Left lung (tissue), 10 donors: ENCODE measurements around the gene COX4I2. TPM values are rescaled to one million over a fixed set of nuclear protein-coding genes. Genes with fewer than 3 reads are reported as not detected.
"Not testable (repeated sequence)": the region's sequence is repeated elsewhere in the genome, so short reads cannot be mapped to it uniquely, and the experiment has no call there.

Source experiments
- ATAC-seq: fragments of 200-7000 bp; cut with Tn5 transposase; one replicate; pipeline ENCODE4 v1.9.1; 2020; ENCODE audit warnings: moderate library complexity
- DNase-seq, 4 donors: peaks; one replicate each; pipeline ENCODE4 v3.0.0-alpha.2; 2013 to 2020
- H3K27ac ChIP-seq, 2 donors: fragments of 200-600 bp; sonication (generic) in 1 of 2; one replicate each; pipeline versions ENCODE4 v1.5.0 to v1.8.0; 2020 to 2021
- H3K27me3 ChIP-seq, 2 donors: fragments of 200-600 bp; sonication (generic) in 1 of 2; one replicate each; pipeline versions ENCODE4 v1.5.0 to v1.8.0; 2020 to 2021
- H3K36me3 ChIP-seq, 2 donors: fragments of 200-600 bp; sonication (generic) in 1 of 2; one replicate each; pipeline versions ENCODE4 v1.5.0 to v1.8.0; 2020 to 2021
- H3K4me1 ChIP-seq, 2 donors: fragments of 200-600 bp; one replicate each; pipeline ENCODE4 v1.8.0; 2021
- H3K4me3 ChIP-seq, 2 donors: fragments of 200-600 bp; sonication (generic) in 1 of 2; one replicate each; pipeline versions ENCODE4 v1.5.0 to v1.8.0; 2020 to 2021; ENCODE audit warnings: mild to moderate bottlenecking in 1 of 2
- H3K9me3 ChIP-seq, 2 donors: fragments of 200-600 bp; sonication (generic) in 1 of 2; one replicate each; pipeline versions ENCODE4 v1.5.0 to v1.8.0; 2020 to 2021
- intact Hi-C, 2 donors: fragments of 100-400 bp; cut with DNase I; formaldehyde crosslinking; loops; one replicate each; pipeline versions ENCODE4 v1.11.2 to v1.14.2; 2022
- polyA plus RNA-seq, 6 donors: library from polyadenylated mRNA; unstranded; fragments of 120-200 nt; gene quantifications; one replicate each; pipeline ENCODE4 v1.2.1, GENCODE V29; 2013; ENCODE audit not compliant: insufficient read length in 6 of 6
- total RNA-seq, 2 donors: library from RNA; stranded (reverse); fragmentation: NEBNext Ultra II Directional; extraction: Animal tissue kit (Norgen Biotek cat#: 25700); gene quantifications; one replicate each; pipeline ENCODE4 v1.2.1, GENCODE V29; 2021
- TF ChIP-seq, protein P1 (sequence below), 2 donors: fragments of 200-600 bp; sonication (generic) in 1 of 2; IDR thresholded peaks; one replicate each; pipeline versions ENCODE4 v1.5.0 to v1.8.0; 2021; ENCODE audit warnings: antibody characterized with exemption in 2 of 2
- donor health status: DM: no; HTN: yes; CAD: no.
- donor health status: DM: no; HTN: no; CAD: no.

The COX4I2 gene
- total and polyA plus RNA-seq, 8 donors, result 13.5 to 33.8 (median 23.0) TPM

- DNase-seq (peak in 1 of 4 donors; percentile 18), ATAC-seq (no peak)
- no peaks in the 10 kb centered on the region for H3K9me3 ChIP-seq
- intact Hi-C loops, result no loop called here
- peak overlapping the region in 1 of 2 donors; percentile 69 for H3K4me3 ChIP-seq
- H3K27me3 ChIP-seq, result peaks cover 0 to 10% of the 10 kb centered on the region in 2 donors
- peak overlapping the region; percentile 90 to 95 for H3K27ac ChIP-seq
- peaks cover 26 to 88% of the 10 kb centered on the region in 2 donors for H3K4me1 ChIP-seq
- TF ChIP-seq, protein P1, sequence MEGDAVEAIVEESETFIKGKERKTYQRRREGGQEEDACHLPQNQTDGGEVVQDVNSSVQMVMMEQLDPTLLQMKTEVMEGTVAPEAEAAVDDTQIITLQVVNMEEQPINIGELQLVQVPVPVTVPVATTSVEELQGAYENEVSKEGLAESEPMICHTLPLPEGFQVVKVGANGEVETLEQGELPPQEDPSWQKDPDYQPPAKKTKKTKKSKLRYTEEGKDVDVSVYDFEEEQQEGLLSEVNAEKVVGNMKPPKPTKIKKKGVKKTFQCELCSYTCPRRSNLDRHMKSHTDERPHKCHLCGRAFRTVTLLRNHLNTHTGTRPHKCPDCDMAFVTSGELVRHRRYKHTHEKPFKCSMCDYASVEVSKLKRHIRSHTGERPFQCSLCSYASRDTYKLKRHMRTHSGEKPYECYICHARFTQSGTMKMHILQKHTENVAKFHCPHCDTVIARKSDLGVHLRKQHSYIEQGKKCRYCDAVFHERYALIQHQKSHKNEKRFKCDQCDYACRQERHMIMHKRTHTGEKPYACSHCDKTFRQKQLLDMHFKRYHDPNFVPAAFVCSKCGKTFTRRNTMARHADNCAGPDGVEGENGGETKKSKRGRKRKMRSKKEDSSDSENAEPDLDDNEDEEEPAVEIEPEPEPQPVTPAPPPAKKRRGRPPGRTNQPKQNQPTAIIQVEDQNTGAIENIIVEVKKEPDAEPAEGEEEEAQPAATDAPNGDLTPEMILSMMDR (IDR thresholded peaks at IDR 0.05), result no peak
- no peaks in the 10 kb centered on the region for H3K36me3 ChIP-seq
These were observed 30.0 kb upstream of the COX4I2 start for GRCh38 chr20:31607640-31608250.

DNA sequence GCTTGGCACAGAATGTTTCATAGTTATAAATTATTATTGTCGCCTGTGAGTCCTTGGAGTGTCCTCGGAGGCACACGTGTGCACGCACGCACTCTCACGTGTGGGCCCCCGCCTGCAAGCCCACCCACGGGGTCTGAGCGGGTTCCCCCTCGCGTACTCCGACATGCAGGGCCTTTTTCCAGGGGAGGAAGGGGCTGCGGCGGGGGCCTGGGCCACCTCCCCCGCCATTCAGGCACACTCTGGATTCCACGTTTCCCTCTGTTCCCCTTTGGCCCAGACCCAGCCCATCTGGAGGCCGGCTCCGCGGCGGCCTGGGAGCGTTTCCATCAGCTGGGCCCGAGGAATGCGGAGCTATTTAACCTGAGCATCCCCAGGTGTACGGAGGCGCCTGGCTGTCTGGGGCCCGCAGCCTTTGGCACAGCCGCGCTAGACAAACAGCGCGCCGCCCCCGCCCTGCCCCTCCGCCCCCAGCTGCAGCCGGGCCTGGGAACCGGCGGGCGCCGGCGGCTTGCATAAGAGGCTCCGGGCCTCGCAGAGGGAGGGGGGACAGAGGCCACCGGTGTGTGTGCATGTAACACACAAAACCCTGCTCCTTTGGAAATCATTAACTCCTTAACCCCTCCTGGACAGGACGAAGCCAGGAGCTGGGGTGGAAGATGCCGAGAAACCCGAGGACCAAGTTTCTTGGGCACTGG is 29.3 kb upstream of the COX4I2 start:
- H3K27ac ChIP-seq, result peak overlapping the region; percentile 90 to 95
- TF ChIP-seq, protein P1 (IDR thresholded peaks at IDR 0.05), result no peak
- intact Hi-C loops, result no loop called here
- DNase-seq (peak in 3 of 4 donors; percentile 83 to 95 (median 88)), ATAC-seq (peak; percentile 36)
- peak overlapping the region in 1 of 2 donors; percentile 69 for H3K4me3 ChIP-seq
- H3K36me3 ChIP-seq, result no peaks in the 10 kb centered on the region
- peaks cover 22 to 86% of the 10 kb centered on the region in 2 donors for H3K4me1 ChIP-seq
- no peaks in the 10 kb centered on the region for H3K9me3 ChIP-seq
- peaks cover 0 to 10% of the 10 kb centered on the region in 2 donors for H3K27me3 ChIP-seq

DNA sequence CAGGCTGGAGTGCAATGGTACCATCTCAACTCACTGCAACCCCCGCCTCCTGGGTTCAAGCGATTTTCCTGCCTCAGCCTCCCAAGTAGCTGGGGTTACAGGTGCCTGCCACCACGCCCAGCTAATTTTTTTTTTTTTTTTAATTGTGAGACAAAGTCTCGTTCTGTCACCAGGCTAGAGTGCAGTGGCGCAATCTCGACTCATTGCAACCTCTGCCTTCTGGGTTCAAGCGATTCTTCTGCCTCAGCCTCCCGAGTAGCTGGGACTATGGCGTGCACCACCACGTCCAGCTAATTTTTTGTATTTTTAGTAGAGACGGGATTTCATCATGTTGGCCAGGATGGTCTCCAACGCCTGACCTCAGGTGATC is 25.5 kb upstream of the COX4I2 start:
- intact Hi-C loops, result loop anchor here (2.0 to 10.0 kb wide), 2 partner anchors 47 to 49 kb away; no protein-coding TSS in a partner anchor
- not testable (repeated sequence) for H3K27me3 ChIP-seq, DNase-seq, ATAC-seq, H3K4me3 ChIP-seq, H3K36me3 ChIP-seq, H3K9me3 ChIP-seq
- Histone ChIP-seq H3K27ac (peak overlapping the region in 1 of 2 donors; percentile 90), H3K4me1 (peaks cover 22 to 62% of the 10 kb centered on the region in 2 donors)

DNA sequence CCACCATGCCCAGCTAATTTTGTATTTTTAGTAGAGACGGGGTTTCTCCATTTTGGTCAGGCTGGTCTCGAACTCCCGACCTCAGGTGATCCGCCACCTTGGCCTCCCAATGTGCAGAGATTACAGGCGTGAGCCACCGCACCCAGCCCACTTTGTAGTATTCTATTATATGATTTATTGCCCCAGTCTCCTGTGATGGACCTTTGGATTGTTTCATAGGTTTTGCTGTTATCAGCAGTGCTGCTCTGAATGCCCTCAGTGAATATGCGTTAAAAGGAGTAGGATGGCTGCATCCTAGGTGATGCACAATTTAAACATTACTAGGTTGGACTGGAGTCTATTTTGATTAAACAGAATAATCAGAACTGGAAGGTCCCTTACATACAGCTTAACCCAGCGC is 22.3 kb upstream of the COX4I2 start:
- intact Hi-C loops, result loop anchor here in 1 of 2 donors (10.0 kb wide), 1 partner anchor 51 kb away; no protein-coding TSS in a partner anchor

GRCh38 chr20:31617432-31618104 is 20.1 kb upstream of the COX4I2 start:
- no peaks in the 10 kb centered on the region for H3K36me3 ChIP-seq
- DNase-seq (no peak), ATAC-seq (no peak)
- TF ChIP-seq, protein P1 (IDR thresholded peaks at IDR 0.05), result no peak
- intact Hi-C loops, result loop anchor here in 1 of 2 donors (10.0 kb wide), 1 partner anchor 53 kb away; no protein-coding TSS in a partner anchor
- H3K4me3 ChIP-seq, result no peak overlapping the region
- peak overlapping the region in 1 of 2 donors; percentile 65 for H3K27ac ChIP-seq
- H3K9me3 ChIP-seq, result no peaks in the 10 kb centered on the region
- H3K4me1 ChIP-seq, result peaks cover 6 to 23% of the 10 kb centered on the region in 2 donors
- no peaks in the 10 kb centered on the region for H3K27me3 ChIP-seq

More for the DNA sequence above, 22.3 kb upstream of the COX4I2 start:
- peaks cover 13 to 40% of the 10 kb centered on the region in 2 donors for H3K4me1 ChIP-seq
- H3K27me3 ChIP-seq, result no peaks in the 10 kb centered on the region
- ATAC-seq (no peak), DNase-seq (no peak)
- H3K9me3 ChIP-seq, result no peaks in the 10 kb centered on the region
- no peak overlapping the region for H3K27ac ChIP-seq
- no peaks in the 10 kb centered on the region for H3K36me3 ChIP-seq
- TF ChIP-seq, protein P1 (IDR thresholded peaks at IDR 0.05), result no peak
- H3K4me3 ChIP-seq, result no peak overlapping the region
